Mesodermal cell (in vitro differentiated cells): ENCODE results near the gene WDR20.
"Not testable (repeated sequence)": the region's sequence is repeated elsewhere in the genome, so short reads cannot be mapped to it uniquely, and the experiment has no call there.

ENCODE experiments used
- H3K27ac ChIP-seq: 2 replicates; pipeline ENCODE4 v1.7.0; 2013; ENCODE audit warnings: mild to moderate bottlenecking, low read depth, low read length, moderate library complexity; ENCODE audit not compliant: severe bottlenecking
- H3K36me3 ChIP-seq: 2 replicates; pipeline ENCODE4 v1.7.1; 2013; ENCODE audit warnings: mild to moderate bottlenecking, low read length, moderate library complexity; ENCODE audit not compliant: control insufficient read depth, insufficient read depth
- H3K4me1 ChIP-seq: one replicate; pipeline ENCODE4 v1.7.1; 2013; ENCODE audit warnings: mild to moderate bottlenecking, low read length; ENCODE audit not compliant: insufficient read depth, control insufficient read depth, poor library complexity, severe bottlenecking
- H3K4me3 ChIP-seq: 2 replicates; pipeline ENCODE4 v1.7.0; 2013; ENCODE audit warnings: low read length, control low read depth, mild to moderate bottlenecking; ENCODE audit not compliant: insufficient read depth, poor library complexity, severe bottlenecking; ENCODE audit errors: extremely low read depth
- H3K9me3 ChIP-seq: 2 replicates; pipeline ENCODE4 v1.7.1; 2013; ENCODE audit warnings: mild to moderate bottlenecking, low read length, moderate library complexity; ENCODE audit not compliant: control insufficient read depth
- WGBS, 2 experiments: methylation state at CpG; one replicate each; pipeline ENCODE4 v1.1.5; 2013; ENCODE audit warnings: missing lambda C conversion rate in 2 of 2; ENCODE audit not compliant: insufficient coverage in 2 of 2; 5-methylcytosine and 5-hydroxymethylcytosine counted together

Gene WDR20

GRCh38 chr14:102105369-102105768, 34.3 kb upstream of the WDR20 start:
- Histone ChIP-seq H3K36me3 (no peaks in the 10 kb centered on the region), H3K4me3 (no peak overlapping the region), H3K27ac (no peak overlapping the region), H3K9me3 (no peaks in the 10 kb centered on the region), H3K4me1 (no peaks in the 10 kb centered on the region)
- 87% methylated on average over 4 of the region's 4 CpGs for WGBS, 2 experiments

- H3K4me1 ChIP-seq, H3K36me3 ChIP-seq, H3K4me3 ChIP-seq, H3K27ac ChIP-seq: not testable (repeated sequence)
- peaks cover 13% of the 10 kb centered on the region for H3K9me3 ChIP-seq
- WGBS, 2 experiments: no CpG with 5 or more reads among the region's 1 CpG
Measured at GRCh38 chr14:102109332-102109731, 30.4 kb upstream of the WDR20 start.

- Histone ChIP-seq H3K36me3 (peaks cover under 1% of the 10 kb centered on the region), H3K4me1 (no peaks in the 10 kb centered on the region), H3K4me3 (no peak overlapping the region), H3K27ac (no peak overlapping the region), H3K9me3 (peaks cover 13% of the 10 kb centered on the region)
- 91 to 92% methylated on average over 1 to 3 of the region's 3 CpGs for WGBS, 2 experiments
Measured at GRCh38 chr14:102111101-102111500, 28.6 kb upstream of the WDR20 start.

GRCh38 chr14:102116361-102117180, 23.1 kb upstream of the WDR20 start:
- 94 to 95% methylated on average over 7 to 9 of the region's 13 CpGs for WGBS, 2 experiments
- H3K9me3 ChIP-seq: peaks cover 17% of the 10 kb centered on the region
- H3K4me1 ChIP-seq: no peaks in the 10 kb centered on the region
- H3K36me3 ChIP-seq: peaks cover 3% of the 10 kb centered on the region
- H3K27ac ChIP-seq: no peak overlapping the region
- no peak overlapping the region for H3K4me3 ChIP-seq

GRCh38 chr14:102117852-102118251, 21.8 kb upstream of the WDR20 start:
- Histone ChIP-seq H3K36me3 (peaks cover 3% of the 10 kb centered on the region), H3K4me3 (no peak overlapping the region), H3K4me1 (no peaks in the 10 kb centered on the region), H3K9me3 (peaks cover 12% of the 10 kb centered on the region), H3K27ac (no peak overlapping the region)
- WGBS, 2 experiments: 83 to 92% methylated on average over 1 to 3 of the region's 3 CpGs

GRCh38 chr14:102120888-102121287, 18.8 kb upstream of the WDR20 start:
- Histone ChIP-seq H3K27ac (no peak overlapping the region), H3K36me3 (peaks cover 3% of the 10 kb centered on the region), H3K9me3 (peaks cover 12% of the 10 kb centered on the region), H3K4me1 (no peaks in the 10 kb centered on the region), H3K4me3 (no peak overlapping the region)
- WGBS, 2 experiments: 100% methylated on average over 1 of the region's 1 CpG; no CpG with 5 or more reads in 1 of the 2 experiments

- peaks cover 12% of the 10 kb centered on the region for H3K9me3 ChIP-seq
- H3K4me3 ChIP-seq: no peak overlapping the region
- no peaks in the 10 kb centered on the region for H3K36me3 ChIP-seq
- no CpG with 5 or more reads among the region's 1 CpG for WGBS, 2 experiments
- no peak overlapping the region for H3K27ac ChIP-seq
- H3K4me1 ChIP-seq: peaks cover 3% of the 10 kb centered on the region
Measured at GRCh38 chr14:102121567-102121966, 18.1 kb upstream of the WDR20 start.

GRCh38 chr14:102124419-102124818, 15.3 kb upstream of the WDR20 start:
- Histone ChIP-seq H3K4me1 (peaks cover 4% of the 10 kb centered on the region), H3K36me3 (no peaks in the 10 kb centered on the region), H3K9me3 (no peaks in the 10 kb centered on the region), H3K4me3 (no peak overlapping the region), H3K27ac (no peak overlapping the region)

GRCh38 chr14:102125546-102125945, 14.2 kb upstream of the WDR20 start:
- Histone ChIP-seq H3K4me1 (peaks cover 4% of the 10 kb centered on the region), H3K9me3 (no peaks in the 10 kb centered on the region), H3K36me3 (no peaks in the 10 kb centered on the region), H3K27ac (no peak overlapping the region), H3K4me3 (no peak overlapping the region)
- 100% methylated on average over 1 of the region's 5 CpGs; no CpG with 5 or more reads in 1 of the 2 experiments for WGBS, 2 experiments

- Histone ChIP-seq H3K36me3 (no peaks in the 10 kb centered on the region), H3K9me3 (no peaks in the 10 kb centered on the region), H3K27ac (no peak overlapping the region), H3K4me1 (peaks cover 4% of the 10 kb centered on the region), H3K4me3 (no peak overlapping the region)
- 86 to 93% methylated on average over 1 to 5 of the region's 5 CpGs for WGBS, 2 experiments
Measured at GRCh38 chr14:102126807-102127455, 12.8 kb upstream of the WDR20 start.

GRCh38 chr14:102131741-102132140, 8.0 kb upstream of the WDR20 start:
- H3K9me3 ChIP-seq: no peaks in the 10 kb centered on the region
- H3K36me3 ChIP-seq: peaks cover 7% of the 10 kb centered on the region
- WGBS, 2 experiments: 67 to 79% methylated on average over 3 to 6 of the region's 6 CpGs
- no peak overlapping the region for H3K27ac ChIP-seq
- peaks cover under 1% of the 10 kb centered on the region for H3K4me1 ChIP-seq
- no peak overlapping the region for H3K4me3 ChIP-seq
